HepG2 (cell line): ENCODE data around the gene SUN1. TPM values are rescaled to one million over a fixed set of nuclear protein-coding genes. Genes with fewer than 3 reads are reported as not detected.

ENCODE experiments used
- KAT7 ChIP-seq: IDR thresholded peaks from 2 replicates; pipeline ENCODE4 v1.6.1; 2018; ENCODE audit warnings: borderline replicate concordance, missing compliant biosample characterization
- TCF7L2 ChIP-seq: IDR thresholded peaks from 2 replicates; pipeline ENCODE4 v1.6.1; 2011; ENCODE audit warnings: mild to moderate bottlenecking, low read depth, low read length, moderate library complexity
- ZNF17 ChIP-seq: sonication (generic); formaldehyde crosslinking; IDR thresholded peaks from 2 replicates; pipeline ENCODE4 v1.5.0; 2020; ENCODE audit warnings: mild to moderate bottlenecking, missing genetic modification reagents
- ZNF180 ChIP-seq: sonication (generic); formaldehyde crosslinking; IDR thresholded peaks from 2 replicates; pipeline ENCODE4 v1.4.0; 2020; ENCODE audit warnings: low read depth, missing genetic modification reagents, borderline replicate concordance
- ZNF431 ChIP-seq: sonication (generic); formaldehyde crosslinking; IDR thresholded peaks from 2 replicates; pipeline ENCODE4 v1.9.0; 2022; ENCODE audit warnings: missing genetic modification reagents, low read depth, mild to moderate bottlenecking, borderline replicate concordance
- ZNF563 ChIP-seq: sonication (generic); formaldehyde crosslinking; IDR thresholded peaks from 2 replicates; pipeline ENCODE4 v1.8.0; 2022; ENCODE audit warnings: mild to moderate bottlenecking, moderate library complexity, missing genetic modification reagents
- ZNF615 ChIP-seq: sonication (generic); formaldehyde crosslinking; IDR thresholded peaks from 2 replicates; pipeline ENCODE4 v1.5.0; 2020; ENCODE audit warnings: mild to moderate bottlenecking, missing genetic modification reagents, borderline replicate concordance
- ZNF747 ChIP-seq: sonication (generic); formaldehyde crosslinking; IDR thresholded peaks from 2 replicates; pipeline ENCODE4 v1.8.1; 2023; ENCODE audit warnings: missing genetic modification reagents, mild to moderate bottlenecking, borderline replicate concordance
- polyA plus RNA-seq, 8 experiments: library from polyadenylated mRNA; depleted of rRNA in 3 of 8; stranded (reverse) in 7 of 8; unstranded in 1 of 8; fragments of >200 nt; fragmentation: Illumina TruSeq in 4 of 8; extraction: Trizol in 4 of 8; gene quantifications; 2 replicates each; pipeline versions ENCODE4 v1.2.1 to v1.2.3, GENCODE V29; 2011 to 2016; ENCODE audit warnings: low read depth in 4 of 8, missing spikeins in 1 of 8, mixed read lengths in 1 of 8; ENCODE audit not compliant: insufficient read depth in 1 of 8
- total RNA-seq, 5 experiments: library from RNA; depleted of rRNA; stranded (reverse); fragments of >200 nt; fragmentation: Illumina TruSeq; extraction: Trizol; gene quantifications; 2 replicates each; pipeline ENCODE4 v1.2.3, GENCODE V29; 2016; ENCODE audit warnings: low read depth in 1 of 5
- TF ChIP-seq, protein P1 (sequence below): sonication (generic); formaldehyde crosslinking; IDR thresholded peaks from 2 replicates; pipeline ENCODE4 v1.5.1; 2020; ENCODE audit warnings: mild to moderate bottlenecking, missing genetic modification reagents
- TF ChIP-seq, protein P2 (sequence below): sonication (generic); formaldehyde crosslinking; IDR thresholded peaks from 2 replicates; pipeline ENCODE4 v1.5.0; 2020; ENCODE audit warnings: missing genetic modification reagents

Gene SUN1
- total and polyA plus RNA-seq, 2 of the 13 experiments (the other 11 are each of a cell fraction or from before 2014, with no cell fraction given), result 47.0 to 126 TPM

GRCh38 chr7:783556-784490, 48.5 kb upstream of the SUN1 start (continued):
- TF ChIP-seq, protein P1, sequence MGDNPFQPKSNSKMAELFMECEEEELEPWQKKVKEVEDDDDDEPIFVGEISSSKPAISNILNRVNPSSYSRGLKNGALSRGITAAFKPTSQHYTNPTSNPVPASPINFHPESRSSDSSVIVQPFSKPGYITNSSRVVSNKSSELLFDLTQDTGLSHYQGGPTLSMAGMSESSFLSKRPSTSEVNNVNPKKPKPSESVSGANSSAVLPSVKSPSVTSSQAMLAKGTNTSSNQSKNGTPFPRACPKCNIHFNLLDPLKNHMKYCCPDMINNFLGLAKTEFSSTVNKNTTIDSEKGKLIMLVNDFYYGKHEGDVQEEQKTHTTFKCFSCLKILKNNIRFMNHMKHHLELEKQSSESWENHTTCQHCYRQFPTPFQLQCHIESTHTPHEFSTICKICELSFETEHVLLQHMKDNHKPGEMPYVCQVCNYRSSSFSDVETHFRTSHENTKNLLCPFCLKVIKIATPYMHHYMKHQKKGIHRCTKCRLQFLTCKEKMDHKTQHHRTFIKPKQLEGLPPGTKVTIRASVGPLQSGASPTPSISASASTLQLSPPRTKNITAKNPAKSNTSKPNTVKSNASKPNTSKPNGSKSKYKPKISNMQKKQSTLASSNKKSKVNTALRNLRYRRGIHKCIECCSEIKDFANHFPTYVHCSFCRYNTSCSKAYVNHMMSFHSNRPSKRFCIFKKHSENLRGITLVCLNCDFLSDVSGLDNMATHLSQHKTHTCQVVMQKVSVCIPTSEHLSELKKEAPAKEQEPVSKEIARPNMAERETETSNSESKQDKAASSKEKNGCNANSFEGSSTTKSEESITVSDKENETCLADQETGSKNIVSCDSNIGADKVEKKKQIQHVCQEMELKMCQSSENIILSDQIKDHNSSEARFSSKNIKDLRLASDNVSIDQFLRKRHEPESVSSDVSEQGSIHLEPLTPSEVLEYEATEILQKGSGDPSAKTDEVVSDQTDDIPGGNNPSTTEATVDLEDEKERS, result no peak
- TF ChIP-seq ZNF747 (no peak), TCF7L2 (no peak), KAT7 (CRISPR knock-in tag) (no peak), ZNF431 (CRISPR knock-in tag) (no peak), ZNF180 (CRISPR knock-in tag) (no peak), ZNF17 (no peak), ZNF615 (CRISPR knock-in tag) (no peak), ZNF563 (CRISPR knock-in tag) (no peak)
- TF ChIP-seq, protein P2, sequence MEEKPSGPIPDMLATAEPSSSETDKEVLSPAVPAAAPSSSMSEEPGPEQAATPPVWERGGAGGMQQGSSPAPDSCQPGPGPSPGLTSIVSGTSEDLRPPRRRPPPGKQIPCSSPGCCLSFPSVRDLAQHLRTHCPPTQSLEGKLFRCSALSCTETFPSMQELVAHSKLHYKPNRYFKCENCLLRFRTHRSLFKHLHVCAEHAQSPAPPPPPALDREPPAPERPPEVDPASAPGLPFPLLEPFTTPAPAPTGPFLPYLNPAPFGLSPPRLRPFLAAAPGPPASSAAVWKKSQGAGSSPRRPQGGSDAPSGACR, result no peak
